SU-DHL-6 (cell line): ENCODE measurements around the gene HACL1.
A peak's percentile ranks its signal among the peaks of the same experiment; 100 is the strongest.

Experiments used
- H2AFZ ChIP-seq: fragments of 200-600 bp; sonication (generic); 2 replicates; pipeline ENCODE4 v1.6.1; 2014; ENCODE audit warnings: low read depth, mild to moderate bottlenecking, moderate library complexity, mixed read lengths, antibody characterized with exemption, low read length; ENCODE audit not compliant: severe bottlenecking
- H3F3A ChIP-seq: fragments of 200-600 bp; shearing (Covaris generic); 2 replicates; pipeline ENCODE4 v1.6.0; 2016; ENCODE audit warnings: antibody characterized with exemption, mild to moderate bottlenecking; ENCODE audit not compliant: insufficient read depth
- H3K27ac ChIP-seq: fragments of 200-600 bp; sonication (generic); 2 replicates; pipeline ENCODE4 v1.5.1; 2016; ENCODE audit warnings: low read depth, mild to moderate bottlenecking, low read length, moderate library complexity, mixed read lengths
- H3K27me3 ChIP-seq: fragments of 200-600 bp; sonication (generic), shearing (Covaris generic); 2 replicates; pipeline ENCODE4 v1.6.0; 2014; ENCODE audit warnings: mild to moderate bottlenecking, low read length
- H3K36me3 ChIP-seq: fragments of 200-600 bp; sonication (generic); 2 replicates; pipeline ENCODE4 v1.6.1; 2014; ENCODE audit warnings: mild to moderate bottlenecking, low read length, mixed read lengths
- H3K4me2 ChIP-seq: fragments of 300-600, 200-600 bp; shearing (Covaris generic), sonication (generic); 2 replicates; pipeline ENCODE4 v1.6.0; 2014; ENCODE audit warnings: low read length, low read depth, mild to moderate bottlenecking; ENCODE audit not compliant: poor library complexity, severe bottlenecking
- H3K4me3 ChIP-seq: fragments of 200-600 bp; sonication (generic); 2 replicates; pipeline ENCODE4 v1.5.1; 2014; ENCODE audit warnings: antibody characterized with exemption, low read length, mild to moderate bottlenecking, mixed read lengths; ENCODE audit not compliant: insufficient read depth, poor library complexity, severe bottlenecking
- H3K79me2 ChIP-seq: fragments of 200-600 bp; sonication (generic); 2 replicates; pipeline ENCODE4 v1.6.1; 2014; ENCODE audit warnings: mild to moderate bottlenecking, low read length, moderate library complexity; ENCODE audit not compliant: insufficient read depth
- H3K9ac ChIP-seq: fragments of 200-600 bp; sonication (generic); 2 replicates; pipeline ENCODE4 v1.7.0; 2014; ENCODE audit warnings: mild to moderate bottlenecking, low read length
- H3K9me2 ChIP-seq: fragments of 200-600 bp; sonication (generic); replicated peaks from 2 replicates; pipeline ENCODE4 v1.6.1; 2014; ENCODE audit warnings: low read length; ENCODE audit not compliant: insufficient read depth
- H3K9me3 ChIP-seq: fragments of 200-600 bp; sonication (generic); 2 replicates; pipeline ENCODE4 v1.6.1; 2014; ENCODE audit warnings: low read length, mixed read lengths; ENCODE audit not compliant: insufficient read depth
- H4K20me1 ChIP-seq: fragments of 200-600 bp; sonication (generic); 2 replicates; pipeline ENCODE4 v1.6.1; 2014; ENCODE audit warnings: low read depth, mild to moderate bottlenecking, antibody characterized with exemption, low read length, moderate library complexity, mixed read lengths
- CTCF ChIP-seq: fragments of 200-600 bp; sonication (generic); IDR thresholded peaks from one replicate; pipeline ENCODE4 v1.5.1; 2017; ENCODE audit warnings: antibody characterized with exemption, mild to moderate bottlenecking, low read length, moderate library complexity; ENCODE audit not compliant: insufficient read depth, poor library complexity, severe bottlenecking
- EZH2phosphoT487 ChIP-seq: fragments of 200-600 bp; sonication (generic), shearing (Covaris generic); conservative IDR thresholded peaks from 2 replicates; pipeline ENCODE4 v1.6.1; 2018; ENCODE audit warnings: mild to moderate bottlenecking, antibody characterized with exemption, low read length, moderate library complexity, mixed read lengths

Gene HACL1

GRCh38 chr3:15602146-15602536 is 772 bp upstream of the HACL1 start:
- Histone ChIP-seq H3K27me3 (no peaks in the 10 kb centered on the region), H3K9me3 (no peaks in the 10 kb centered on the region), H3K27ac (peak overlapping the region; percentile 76), H3K79me2 (no peaks in the 10 kb centered on the region), H3K9me2 (no peaks in the 10 kb centered on the region), H3K4me3 (peak overlapping the region; percentile 78), H3K4me2 (peak overlapping the region; percentile 76), H2AFZ (peak overlapping the region; percentile 73), H3K9ac (peak overlapping the region; percentile 73), H3K36me3 (no peaks in the 10 kb centered on the region), H4K20me1 (no peaks in the 10 kb centered on the region), H3F3A (no peaks in the 10 kb centered on the region)
- TF ChIP-seq EZH2phosphoT487 (no peak), CTCF (no peak)

GRCh38 chr3:15601046-15601398 is 347 bp downstream of the HACL1 start:
- H3K9ac ChIP-seq: peak overlapping the region; percentile 73
- H2AFZ ChIP-seq: peak overlapping the region; percentile 79
- no peaks in the 10 kb centered on the region for H4K20me1 ChIP-seq
- TF ChIP-seq EZH2phosphoT487 (no peak), CTCF (no peak)
- H3K4me3 ChIP-seq: peak overlapping the region; percentile 74
- H3K27me3 ChIP-seq: no peaks in the 10 kb centered on the region
- H3F3A ChIP-seq: no peaks in the 10 kb centered on the region
- H3K79me2 ChIP-seq: no peaks in the 10 kb centered on the region
- no peaks in the 10 kb centered on the region for H3K9me3 ChIP-seq
- H3K36me3 ChIP-seq: peaks cover 10% of the 10 kb centered on the region; the same call in 1 of the 2 replicates
- H3K4me2 ChIP-seq: peak overlapping the region; percentile 72
- peak overlapping the region; percentile 76; the same call in 1 of the 2 replicates for H3K27ac ChIP-seq
- H3K9me2 ChIP-seq: no peaks in the 10 kb centered on the region

- Histone ChIP-seq H3K4me3 (no peak overlapping the region), H4K20me1 (no peaks in the 10 kb centered on the region), H3K9me3 (no peaks in the 10 kb centered on the region), H3K4me2 (no peak overlapping the region), H3F3A (peaks cover 12% of the 10 kb centered on the region), H3K9ac (no peak overlapping the region), H3K27me3 (no peaks in the 10 kb centered on the region), H2AFZ (no peak overlapping the region), H3K9me2 (no peaks in the 10 kb centered on the region), H3K27ac (no peak overlapping the region), H3K36me3 (peaks cover 13% of the 10 kb centered on the region; the same call in 1 of the 2 replicates), H3K79me2 (no peaks in the 10 kb centered on the region)
- TF ChIP-seq CTCF (no peak), EZH2phosphoT487 (no peak)
These were observed 5.4 kb downstream of the HACL1 start for GRCh38 chr3:15595955-15596354.
